GM06990 (cell line): Measurements from ENCODE around the gene RUVBL1.

Experiments
- DNase-seq: peaks from one replicate; pipeline ENCODE4 v3.0.0-alpha.2; 2011; ENCODE audit not compliant: insufficient read length; ENCODE audit errors: extremely low read depth
- H3K27me3 ChIP-seq: replicated peaks from 2 replicates; pipeline ENCODE4 v1.6.0; 2011; ENCODE audit warnings: low read length; ENCODE audit not compliant: control insufficient read depth, insufficient read depth
- H3K36me3 ChIP-seq: 2 replicates; pipeline ENCODE4 v1.5.1; 2011; ENCODE audit warnings: low read length; ENCODE audit not compliant: control insufficient read depth, insufficient read depth
- H3K4me3 ChIP-seq: replicated peaks from 2 replicates; pipeline ENCODE4 v1.5.1; 2011; ENCODE audit warnings: low read depth, mild to moderate bottlenecking, control low read depth, low read length
- CTCF ChIP-seq: IDR thresholded peaks from 2 replicates; pipeline ENCODE4 v1.5.1; 2011; ENCODE audit warnings: low read length, control low read depth, mild to moderate bottlenecking, inconsistent platforms; ENCODE audit not compliant: insufficient read depth, poor library complexity, severe bottlenecking

The RUVBL1 gene

DNA sequence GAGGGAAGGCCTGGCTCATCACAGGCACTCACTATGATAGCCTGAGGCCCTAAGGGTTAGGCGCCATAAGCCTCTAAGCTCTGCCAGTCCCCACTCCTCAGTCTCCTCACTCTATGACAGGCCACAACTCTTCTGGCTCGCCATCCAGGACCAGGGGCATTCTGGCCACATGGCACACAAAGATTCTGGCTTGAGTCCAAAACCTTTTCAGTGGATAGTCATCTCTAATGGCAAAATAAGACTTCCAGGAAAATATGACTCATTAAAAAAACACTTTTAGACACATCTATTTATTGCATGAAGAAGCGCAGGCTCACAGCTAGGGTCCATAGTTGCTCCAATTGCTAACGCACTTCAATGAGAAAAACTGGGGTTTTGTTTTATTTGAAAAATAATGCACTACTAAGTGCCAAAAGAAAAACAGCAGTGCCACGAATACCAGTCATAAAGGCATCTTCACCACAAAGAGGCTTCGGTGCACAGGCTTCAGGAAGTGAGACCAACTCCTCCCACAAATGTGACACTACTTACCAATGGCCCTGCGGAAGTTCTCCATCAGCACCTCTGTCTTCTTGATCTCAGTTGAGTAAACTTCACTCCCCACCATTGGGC is 11.1 kb downstream of the RUVBL1 start:
- H3K4me3 ChIP-seq: no peak overlapping the region
- H3K27me3 ChIP-seq: no peaks in the 10 kb centered on the region
- TF ChIP-seq CTCF: no peak
- peaks cover 8% of the 10 kb centered on the region for H3K36me3 ChIP-seq
- DNase-seq: no peak

GRCh38 chr3:128111147-128111546 is 12.5 kb downstream of the RUVBL1 start:
- TF ChIP-seq CTCF: no peak
- Histone ChIP-seq H3K27me3 (no peaks in the 10 kb centered on the region), H3K4me3 (no peak overlapping the region), H3K36me3 (peaks cover 8% of the 10 kb centered on the region)
- no peak for DNase-seq

GRCh38 chr3:128107834-128108233 is 15.8 kb downstream of the RUVBL1 start:
- peaks cover 13% of the 10 kb centered on the region for H3K36me3 ChIP-seq
- H3K27me3 ChIP-seq: no peaks in the 10 kb centered on the region
- no peak overlapping the region for H3K4me3 ChIP-seq
- TF ChIP-seq CTCF: no peak
- no peak for DNase-seq

DNA sequence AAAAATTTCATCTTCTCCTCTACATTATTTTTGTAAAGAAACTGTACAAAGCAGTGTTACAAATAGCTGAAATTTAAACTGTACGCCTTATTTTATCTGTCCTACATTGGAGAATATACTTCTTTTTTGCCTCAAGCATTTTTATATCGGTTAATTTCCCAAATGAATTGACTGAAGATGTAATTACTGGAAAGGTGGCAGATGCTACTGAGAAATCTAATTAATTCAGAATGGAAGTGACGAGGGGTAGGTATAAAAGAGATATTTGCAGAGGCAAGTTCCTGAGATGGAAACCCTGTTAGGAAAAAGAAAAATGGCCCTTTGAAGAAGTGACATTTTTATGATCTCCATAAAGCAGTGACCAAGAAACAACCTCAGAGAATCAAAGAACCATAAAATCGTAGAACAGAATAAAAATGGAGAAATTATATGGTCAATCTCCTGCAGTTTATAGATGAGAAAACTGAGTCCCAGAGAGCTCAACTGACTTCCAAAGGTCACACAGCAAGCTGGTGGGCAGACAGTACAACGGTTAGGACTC is 20.4 kb downstream of the RUVBL1 start:
- no peaks in the 10 kb centered on the region for H3K27me3 ChIP-seq
- H3K36me3 ChIP-seq: peaks cover 19% of the 10 kb centered on the region
- H3K4me3 ChIP-seq: no peak overlapping the region
- no peak for DNase-seq
- TF ChIP-seq CTCF: no peak

- no peak for TF ChIP-seq CTCF
- Histone ChIP-seq H3K4me3 (no peak overlapping the region), H3K36me3 (peaks cover 27% of the 10 kb centered on the region), H3K27me3 (no peaks in the 10 kb centered on the region)
- DNase-seq: no peak
These were observed 23.0 kb downstream of the RUVBL1 start for GRCh38 chr3:128100638-128101037.

- peaks cover 28% of the 10 kb centered on the region for H3K36me3 ChIP-seq
These were observed 23.5 kb downstream of the RUVBL1 start for GRCh38 chr3:128100161-128100560.

More at GRCh38 chr3:128100161-128100560, 23.5 kb downstream of the RUVBL1 start:
- no peak for DNase-seq
- no peak for TF ChIP-seq CTCF
- Histone ChIP-seq H3K27me3 (no peaks in the 10 kb centered on the region), H3K4me3 (no peak overlapping the region)
